GM10266 (cell line): Measurements from ENCODE around the gene LRRC70.

Source experiments
- DNase-seq: peaks from one replicate; pipeline ENCODE4 v3.0.0; 2012; ENCODE audit errors: extremely low spot score
- TF ChIP-seq, protein P1 (sequence below): IDR thresholded peaks from 2 replicates; pipeline ENCODE4 v1.5.1; 2012; ENCODE audit warnings: mild to moderate bottlenecking, low read depth; ENCODE audit not compliant: control insufficient read depth, insufficient read depth; ENCODE audit errors: missing control alignments

The LRRC70 gene

DNA sequence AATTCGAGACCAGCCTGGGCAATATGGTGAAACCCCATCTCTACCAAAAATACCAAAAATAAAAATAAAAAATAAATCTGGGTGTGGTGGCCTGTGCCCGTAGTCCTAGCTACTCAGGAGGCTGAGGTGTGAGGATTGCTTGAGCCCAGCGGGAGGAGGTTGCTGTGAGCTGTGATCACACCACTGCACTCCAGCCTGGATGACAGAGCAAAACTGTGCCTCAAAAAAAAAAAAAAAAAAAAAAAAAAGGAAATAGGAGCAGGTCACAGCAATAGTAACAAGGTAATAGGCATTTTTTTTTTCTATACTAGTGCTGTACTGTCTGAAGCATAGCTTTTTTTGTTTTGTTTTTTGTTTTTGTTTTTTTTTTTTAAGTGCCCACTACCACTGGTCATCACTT, 5.8 kb downstream of the LRRC70 start:
- TF ChIP-seq, protein P1, sequence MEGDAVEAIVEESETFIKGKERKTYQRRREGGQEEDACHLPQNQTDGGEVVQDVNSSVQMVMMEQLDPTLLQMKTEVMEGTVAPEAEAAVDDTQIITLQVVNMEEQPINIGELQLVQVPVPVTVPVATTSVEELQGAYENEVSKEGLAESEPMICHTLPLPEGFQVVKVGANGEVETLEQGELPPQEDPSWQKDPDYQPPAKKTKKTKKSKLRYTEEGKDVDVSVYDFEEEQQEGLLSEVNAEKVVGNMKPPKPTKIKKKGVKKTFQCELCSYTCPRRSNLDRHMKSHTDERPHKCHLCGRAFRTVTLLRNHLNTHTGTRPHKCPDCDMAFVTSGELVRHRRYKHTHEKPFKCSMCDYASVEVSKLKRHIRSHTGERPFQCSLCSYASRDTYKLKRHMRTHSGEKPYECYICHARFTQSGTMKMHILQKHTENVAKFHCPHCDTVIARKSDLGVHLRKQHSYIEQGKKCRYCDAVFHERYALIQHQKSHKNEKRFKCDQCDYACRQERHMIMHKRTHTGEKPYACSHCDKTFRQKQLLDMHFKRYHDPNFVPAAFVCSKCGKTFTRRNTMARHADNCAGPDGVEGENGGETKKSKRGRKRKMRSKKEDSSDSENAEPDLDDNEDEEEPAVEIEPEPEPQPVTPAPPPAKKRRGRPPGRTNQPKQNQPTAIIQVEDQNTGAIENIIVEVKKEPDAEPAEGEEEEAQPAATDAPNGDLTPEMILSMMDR: no peak

DNA sequence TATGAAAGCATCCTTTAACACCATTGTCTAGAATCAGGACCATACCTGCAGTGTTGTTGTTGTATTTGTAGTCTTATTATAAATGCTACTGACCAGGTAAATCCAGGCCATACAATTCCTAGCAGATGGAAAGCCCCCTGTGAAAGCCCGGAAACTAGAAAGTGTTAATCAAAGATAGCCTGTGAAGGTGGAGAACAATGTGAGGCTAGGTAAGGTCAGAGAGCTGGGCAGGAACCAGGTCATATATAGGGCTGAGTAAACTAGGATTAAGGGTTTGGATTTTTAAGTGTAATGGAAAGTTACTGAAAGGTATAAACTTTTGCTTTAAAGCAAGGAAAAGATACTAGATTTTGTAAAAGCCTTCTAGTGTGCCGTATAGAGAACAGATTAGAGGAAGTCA, 6.7 kb downstream of the LRRC70 start:
- DNase-seq: no peak
- TF ChIP-seq, protein P1: no peak

More for the DNA sequence above, 5.8 kb downstream of the LRRC70 start:
- no peak for DNase-seq

DNA sequence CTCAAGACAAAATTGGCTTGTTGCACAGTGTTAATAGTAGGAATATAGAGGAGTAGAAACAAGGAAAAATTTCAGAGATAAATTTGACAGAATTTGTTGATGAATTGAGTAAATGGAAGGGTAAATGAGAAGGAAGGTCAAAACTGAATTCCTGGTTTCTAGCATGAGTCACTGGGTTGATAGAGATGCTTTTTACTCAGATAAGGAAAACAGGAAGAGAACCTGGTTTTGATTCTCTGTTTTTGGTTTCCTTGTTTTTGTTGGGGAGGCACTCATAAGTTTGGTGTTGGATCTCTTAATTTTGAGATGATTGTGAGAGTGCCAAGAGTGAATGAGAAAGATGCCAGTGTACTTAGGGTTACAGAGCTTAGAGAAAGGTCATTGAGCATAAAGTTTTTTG, 7.1 kb downstream of the LRRC70 start:
- TF ChIP-seq, protein P1: no peak
- DNase-seq: no peak

DNA sequence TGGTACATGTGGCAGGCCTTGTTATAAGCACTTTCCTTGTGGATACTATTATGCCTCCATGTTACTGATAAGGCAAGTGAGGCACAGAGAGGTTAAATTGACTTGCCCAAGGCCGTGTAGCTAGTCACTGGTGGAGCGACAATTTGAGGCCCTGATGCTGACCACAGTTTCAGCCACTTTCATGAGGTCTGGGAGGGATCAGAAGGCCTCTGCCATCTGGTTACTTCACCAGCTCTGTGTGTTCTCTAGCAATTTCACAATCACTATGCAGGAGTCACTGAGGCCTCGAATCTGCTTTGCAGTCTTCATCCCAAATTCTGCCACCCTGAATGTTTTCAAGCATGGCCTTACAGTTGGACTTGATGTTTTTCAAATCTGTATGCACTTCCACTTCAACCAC, 9.1 kb downstream of the LRRC70 start:
- no peak for DNase-seq
- TF ChIP-seq, protein P1: no peak

DNA sequence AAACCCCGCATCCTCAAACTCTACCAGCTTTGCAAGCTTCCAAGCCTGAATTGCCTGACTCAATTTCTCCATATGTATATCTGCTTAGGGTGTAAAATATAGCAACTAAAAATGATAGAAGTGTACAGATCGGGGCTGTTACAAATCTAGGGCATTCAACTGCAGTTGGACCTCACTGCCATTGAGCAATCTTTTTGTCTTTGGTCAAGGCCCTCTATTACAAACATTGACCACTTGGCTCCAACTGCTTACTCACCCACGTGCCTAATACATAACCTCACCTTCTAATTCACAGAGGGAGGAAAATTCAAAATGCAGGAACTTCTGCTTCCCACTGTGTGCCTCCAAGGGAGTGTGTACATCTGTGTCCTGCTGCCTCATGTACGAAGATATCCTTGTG, 10.0 kb downstream of the LRRC70 start:
- TF ChIP-seq, protein P1: no peak
- DNase-seq: no peak

DNA sequence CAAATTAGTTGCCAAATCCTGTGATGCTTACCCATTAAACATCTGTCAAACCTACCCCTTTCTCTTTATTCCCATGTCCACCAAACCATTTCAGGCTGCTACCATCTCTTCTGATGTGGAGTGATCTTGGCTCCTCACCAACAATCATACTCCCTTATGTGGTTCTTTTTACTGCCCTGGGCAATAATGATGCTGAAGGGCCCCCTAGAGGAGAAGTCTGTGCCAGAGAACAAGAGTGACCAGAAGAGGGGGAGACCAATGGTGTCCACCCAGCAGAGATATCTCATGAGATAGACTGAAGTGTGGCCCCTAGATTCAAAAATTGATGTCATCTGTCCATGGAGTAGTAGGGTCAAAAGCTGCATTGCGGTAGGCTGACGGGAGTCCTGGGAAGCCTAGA, 10.9 kb downstream of the LRRC70 start:
- TF ChIP-seq, protein P1: no peak
- DNase-seq: no peak

DNA sequence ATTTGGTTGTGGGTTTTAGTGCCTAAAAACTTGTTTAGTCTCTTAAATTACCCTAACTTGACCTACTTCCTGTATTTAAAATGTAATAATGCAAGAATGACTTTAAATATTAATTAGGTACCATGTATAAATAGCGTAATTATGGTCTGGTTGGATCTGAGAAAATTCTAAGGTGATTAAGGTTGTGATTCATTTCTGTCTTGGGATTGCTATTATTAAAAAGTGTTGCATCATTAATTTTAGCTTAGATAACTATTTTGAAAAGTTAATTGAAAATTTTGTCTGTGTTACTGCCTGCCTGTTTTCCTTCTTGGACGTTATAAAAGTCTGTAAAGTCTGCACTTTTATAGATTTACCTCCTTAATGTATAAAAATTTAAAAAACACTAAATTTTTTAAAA, 11.8 kb downstream of the LRRC70 start:
- no peak for DNase-seq
- TF ChIP-seq, protein P1: no peak
